Fibroblast of skin of left quadriceps (primary cell): ENCODE results near the gene ADISSP.
"Not testable (repeated sequence)": the region's sequence is repeated elsewhere in the genome, so short reads cannot be mapped to it uniquely, and the experiment has no call there.

Experiments used
- DNase-seq, 2 experiments: peaks; one replicate each; pipeline ENCODE4 v3.0.0-alpha.2; 2013; ENCODE audit warnings: low read depth in 2 of 2

Gene ADISSP

DNA sequence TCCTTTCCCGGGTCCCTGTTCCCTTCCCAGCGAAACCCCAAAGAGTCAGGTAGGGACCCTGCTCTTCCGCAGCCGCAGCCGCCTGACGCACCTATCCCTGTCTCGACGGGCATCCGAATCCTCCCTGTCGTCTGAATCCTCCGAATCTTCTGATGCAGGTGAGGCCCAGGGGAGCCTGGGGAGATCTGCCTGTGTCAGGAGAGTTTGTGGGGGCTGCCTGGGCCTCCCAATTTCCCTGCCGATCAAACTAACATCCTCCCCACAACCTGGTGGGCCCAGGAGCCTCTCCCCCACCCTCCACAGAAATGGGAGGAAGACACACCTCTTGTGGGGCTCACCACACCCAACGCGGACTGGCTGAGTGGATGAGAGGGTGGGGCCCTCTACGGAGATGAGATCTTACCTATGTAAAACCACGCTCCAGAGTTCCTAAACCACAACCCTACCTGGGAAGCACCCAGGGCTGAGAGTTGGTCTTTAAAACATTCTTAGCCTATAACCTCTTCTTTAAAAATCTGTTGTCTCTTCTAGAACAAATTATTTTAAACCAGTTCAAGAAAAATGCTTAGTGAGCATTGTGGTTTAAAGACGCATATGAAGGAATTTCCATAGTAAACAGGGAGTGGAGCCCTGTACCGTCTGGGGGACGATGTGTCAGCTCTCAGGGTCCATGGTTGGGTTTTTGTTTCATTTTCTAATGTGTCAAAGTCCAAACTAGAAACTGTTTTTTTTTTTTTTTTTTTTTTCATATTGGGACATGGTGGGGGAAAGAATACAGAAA lies 30.2 kb upstream of the ADISSP start:
- DNase-seq: no peak

DNA sequence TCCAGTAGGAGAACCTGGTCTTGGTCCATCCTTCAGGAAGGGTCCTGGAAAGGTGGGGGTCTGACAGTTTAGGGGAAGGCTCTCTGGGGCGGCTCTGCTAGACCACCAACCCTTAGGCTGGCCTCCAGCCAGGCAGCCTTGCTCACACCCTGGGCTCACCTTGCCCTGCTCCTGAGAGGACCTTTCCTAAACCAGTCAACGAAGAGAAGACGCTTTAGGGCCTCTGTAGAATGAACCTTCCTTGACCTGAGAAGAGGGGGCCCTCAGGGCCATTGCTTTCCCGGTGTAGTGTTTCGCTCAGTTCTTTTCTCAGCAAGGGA lies 29.6 kb upstream of the ADISSP start:
- DNase-seq: no peak

DNA sequence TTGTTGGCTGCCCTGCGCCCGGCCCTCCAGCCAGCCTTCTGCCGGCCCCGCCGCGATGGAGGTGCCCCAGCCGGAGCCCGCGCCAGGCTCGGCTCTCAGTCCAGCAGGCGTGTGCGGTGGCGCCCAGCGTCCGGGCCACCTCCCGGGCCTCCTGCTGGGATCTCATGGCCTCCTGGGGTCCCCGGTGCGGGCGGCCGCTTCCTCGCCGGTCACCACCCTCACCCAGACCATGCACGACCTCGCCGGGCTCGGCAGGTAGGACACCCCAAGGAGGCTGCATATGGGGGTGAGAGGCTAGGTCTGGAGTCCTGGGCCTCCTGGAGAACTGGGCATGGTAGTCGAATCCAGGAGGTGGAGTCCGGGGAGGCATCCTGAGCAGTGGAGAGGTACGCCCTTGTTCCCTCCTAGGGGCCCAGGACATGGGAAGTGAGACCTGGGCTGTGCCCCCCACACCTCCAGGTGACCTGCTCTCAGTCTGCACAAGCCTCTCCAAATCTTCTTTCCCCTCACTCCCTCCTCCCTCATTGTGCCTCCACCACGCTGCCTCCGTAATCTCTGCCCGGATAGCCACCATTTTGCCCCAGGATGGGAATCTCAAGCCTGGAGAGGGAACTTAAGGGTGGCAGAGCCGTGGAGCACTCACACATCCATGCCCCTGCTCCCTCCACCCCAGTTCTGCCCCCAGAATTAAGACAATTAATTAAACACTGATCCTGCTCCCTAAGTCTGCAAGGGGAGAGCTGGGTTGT lies 29.1 kb upstream of the ADISSP start:
- DNase-seq: no peak

DNA sequence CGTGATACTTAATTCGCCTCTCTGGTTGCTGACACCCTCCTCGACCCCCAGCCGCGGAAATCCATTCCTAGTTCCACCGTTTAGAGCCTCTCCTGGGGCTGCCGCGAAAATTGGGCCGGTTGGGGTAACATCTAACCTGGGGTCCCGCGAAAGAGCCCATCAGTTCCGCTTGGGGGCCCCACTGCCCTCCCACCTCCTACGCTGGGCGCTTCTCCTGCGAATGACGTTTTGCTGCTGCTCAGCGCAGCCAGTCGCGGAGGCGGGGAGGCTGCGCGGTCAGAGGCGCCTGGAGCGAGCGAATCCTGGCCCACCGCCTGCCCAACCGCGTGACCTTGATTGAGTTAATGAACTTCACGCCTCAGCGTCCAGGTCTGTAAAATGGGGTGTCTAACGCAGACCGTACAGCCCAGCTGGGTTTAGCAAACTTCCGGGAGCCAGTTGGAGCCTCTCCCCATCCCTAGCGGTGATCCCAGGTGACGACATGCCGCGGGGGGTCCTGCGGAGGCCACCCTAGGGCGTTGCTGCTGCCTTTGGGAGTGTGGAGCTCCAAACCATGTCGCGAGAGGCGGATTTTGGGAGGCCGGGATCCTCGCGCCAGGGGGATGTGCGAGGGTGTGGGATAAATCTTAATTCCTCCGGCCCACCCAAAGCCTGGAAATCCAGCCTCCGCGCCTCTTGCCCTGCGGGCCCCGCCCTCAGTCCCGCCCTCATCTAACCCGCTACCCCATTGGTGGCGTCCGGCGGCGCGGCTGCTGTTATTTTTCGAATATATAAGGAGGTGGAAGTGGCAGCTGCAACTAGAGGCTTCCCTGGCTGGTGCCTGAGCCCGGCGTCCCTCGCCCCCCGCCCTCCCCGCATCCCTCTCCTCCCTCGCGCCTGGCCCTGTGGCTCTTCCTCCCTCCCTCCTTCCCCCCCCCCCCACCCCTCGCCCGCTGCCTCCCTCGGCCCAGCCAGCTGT lies 28.2 kb upstream of the ADISSP start, which contains the start of gene CDC25B:
TSS of gene CDC25B (plus strand) at position 800 of the 958 bp plus-strand sequence. CDS start 222 bp downstream, outside the sequence.
- DNase-seq: peak; percentile 79

DNA sequence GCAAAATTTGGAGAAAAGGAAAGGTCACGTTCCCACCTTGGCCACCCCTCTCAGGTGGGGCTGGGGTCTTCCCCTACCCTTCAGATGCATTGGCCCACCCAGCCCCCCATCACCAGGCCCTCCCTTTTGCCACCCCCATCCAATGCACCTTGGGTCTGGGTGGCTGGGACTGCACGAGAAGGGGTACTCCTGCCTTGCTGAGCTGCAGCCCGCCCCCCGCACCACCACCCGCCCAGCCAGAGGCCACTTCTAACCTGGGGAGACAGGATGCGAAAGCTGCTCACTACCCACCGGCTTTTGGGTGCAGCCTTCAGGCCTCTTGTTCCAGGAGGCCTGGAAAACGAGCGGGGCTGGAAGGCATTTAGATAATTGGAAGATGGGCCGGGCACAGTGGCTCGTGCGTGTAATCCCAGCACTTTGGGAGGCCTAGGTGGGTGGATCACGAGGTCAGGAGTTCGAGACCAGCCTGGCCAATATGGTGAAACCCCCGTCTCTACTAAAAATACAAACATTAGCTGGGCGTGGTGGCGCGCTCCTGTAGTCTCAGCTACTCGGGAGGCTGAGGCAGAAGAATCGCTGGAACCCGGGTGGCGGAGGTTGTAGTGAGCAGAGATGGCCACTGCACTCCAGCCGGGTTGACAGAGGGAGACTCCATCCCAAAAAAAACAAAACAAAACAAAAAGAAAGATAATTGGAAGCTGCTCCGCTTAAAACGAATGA lies 27.3 kb upstream of the ADISSP start:
- DNase-seq: no peak

DNA sequence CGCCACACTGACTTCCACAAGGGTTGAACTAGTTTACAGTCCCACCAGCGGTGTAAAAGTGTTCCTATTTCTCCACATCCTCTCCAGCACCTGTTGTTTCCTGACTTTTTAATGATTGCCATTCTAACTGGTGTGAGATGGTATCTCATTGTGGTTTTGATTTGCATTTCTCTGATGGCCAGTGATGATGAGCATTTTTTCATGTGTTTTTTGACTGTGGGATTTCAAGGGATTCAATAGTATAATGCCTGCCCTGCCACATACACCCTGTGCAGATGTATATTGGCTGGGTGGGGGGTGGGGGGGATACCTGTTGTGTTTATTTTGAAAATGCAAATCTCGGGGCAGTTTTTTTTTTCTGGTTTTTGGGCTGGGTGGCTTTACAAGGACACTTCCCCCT lies 26.6 kb upstream of the ADISSP start:
- not testable (repeated sequence) for DNase-seq

DNA sequence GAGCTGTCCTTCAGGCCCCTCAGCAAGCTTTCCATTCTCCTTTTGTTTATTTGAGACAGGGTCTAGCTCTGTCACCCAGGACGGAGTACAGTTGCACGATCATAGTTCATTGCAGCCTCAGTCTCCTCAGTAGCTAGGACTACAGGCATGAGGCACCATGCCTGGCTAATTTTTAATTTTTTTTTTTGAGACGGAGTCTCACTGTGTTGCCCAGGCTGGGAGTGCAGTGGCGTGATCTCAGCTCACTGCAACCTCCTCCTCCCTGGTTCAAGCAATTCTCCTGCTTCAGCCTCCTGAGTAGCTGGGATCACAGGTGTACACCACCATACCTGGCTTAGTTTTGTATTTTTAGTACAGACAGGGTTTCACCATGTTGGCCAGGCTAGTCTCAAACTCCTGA lies 21.6 kb upstream of the ADISSP start:
- not testable (repeated sequence) for DNase-seq

DNA sequence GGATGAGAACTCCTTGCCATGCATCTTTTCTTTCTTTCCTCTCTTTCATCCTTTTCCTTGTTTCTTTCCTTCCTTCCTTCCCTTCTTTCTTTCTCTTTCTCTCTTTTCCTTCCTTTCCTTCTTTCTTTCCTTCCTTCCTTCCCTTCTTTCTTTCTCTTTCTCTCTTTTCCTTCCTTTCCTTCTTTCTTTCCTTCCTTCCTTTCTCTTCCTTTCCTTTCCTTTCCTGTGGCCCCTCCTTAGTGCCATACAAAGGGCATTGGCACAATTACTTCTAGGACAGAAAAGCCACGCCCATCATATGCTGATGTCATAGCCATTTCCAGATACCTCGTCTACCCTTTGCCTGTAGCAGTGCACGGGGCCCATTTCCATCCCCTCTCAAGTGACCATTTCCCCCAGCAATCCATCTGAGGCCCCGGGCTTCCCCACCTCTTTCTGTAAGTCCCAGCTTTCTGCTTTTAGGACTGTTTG lies 21.2 kb upstream of the ADISSP start:
- no peak for DNase-seq

DNA sequence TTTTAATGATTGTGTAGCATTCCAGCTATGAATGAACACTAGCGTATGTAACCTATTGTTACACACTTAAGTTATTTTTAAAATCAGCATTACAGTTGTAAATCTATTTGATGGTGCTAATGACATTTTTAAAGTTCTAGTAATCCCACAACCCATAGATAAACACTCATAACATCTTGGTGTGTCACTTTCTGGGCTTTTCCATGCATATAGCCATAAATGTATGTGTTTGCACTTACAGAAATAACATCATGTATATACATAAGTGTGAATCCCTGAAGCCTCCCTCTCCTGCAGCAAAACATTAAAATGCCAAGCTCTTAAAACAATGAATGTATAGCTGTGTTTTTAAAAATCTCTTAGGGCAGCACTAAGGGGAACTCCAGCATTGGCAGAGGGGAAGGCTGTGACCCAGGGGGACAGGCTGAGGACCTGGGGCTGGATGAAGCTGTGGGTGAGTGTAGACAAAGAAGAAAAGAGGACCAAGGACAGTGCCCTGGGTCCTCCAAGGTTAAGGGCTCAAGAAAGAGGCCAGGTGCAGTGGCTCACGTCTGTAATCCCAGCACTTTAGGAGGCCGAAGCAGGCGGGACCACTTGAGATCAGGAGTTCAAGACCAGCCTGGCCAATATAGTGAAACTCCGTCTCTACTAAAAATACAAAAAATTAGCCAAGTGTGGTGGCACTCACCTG lies 19.9 kb upstream of the ADISSP start:
- no peak for DNase-seq

DNA sequence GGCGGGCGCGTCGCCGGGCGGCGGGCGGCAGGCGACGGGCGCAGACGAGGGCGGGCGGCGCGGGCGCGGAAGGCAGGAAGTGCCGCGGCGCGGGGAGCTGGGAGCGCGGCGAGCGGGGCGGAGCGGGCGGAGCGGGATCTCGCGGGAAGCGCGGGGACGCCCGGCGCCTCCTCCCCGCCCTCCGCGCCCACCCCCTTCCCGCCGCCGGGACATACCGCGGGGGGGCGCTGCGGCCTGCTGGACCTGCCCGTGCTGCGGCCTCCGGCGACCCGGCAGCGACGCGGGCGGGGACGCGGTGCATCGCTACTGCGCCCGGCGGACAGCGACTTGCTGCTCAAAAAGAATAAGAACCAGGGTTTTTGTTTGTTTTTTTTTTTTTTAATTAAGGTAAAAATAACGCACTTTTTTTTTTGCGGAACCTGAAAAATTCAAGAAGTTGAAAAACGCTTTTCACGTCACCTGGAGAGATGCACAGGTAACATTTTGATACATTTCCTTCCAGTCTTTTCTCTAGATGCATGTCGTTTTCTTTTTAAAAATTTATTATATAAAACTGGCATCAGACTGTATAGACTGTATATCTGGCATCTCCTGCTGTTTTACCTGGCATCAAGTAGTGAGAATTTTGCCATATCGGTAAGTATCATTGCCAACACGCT lies 19.2 kb upstream of the ADISSP start, which contains the start of gene CENPB:
TSS of gene CENPB (minus strand) at position 76 of the 659 bp plus-strand sequence. CDS start 257 bp downstream, outside the sequence.
- peak; percentile 62 to 64 for DNase-seq

DNA sequence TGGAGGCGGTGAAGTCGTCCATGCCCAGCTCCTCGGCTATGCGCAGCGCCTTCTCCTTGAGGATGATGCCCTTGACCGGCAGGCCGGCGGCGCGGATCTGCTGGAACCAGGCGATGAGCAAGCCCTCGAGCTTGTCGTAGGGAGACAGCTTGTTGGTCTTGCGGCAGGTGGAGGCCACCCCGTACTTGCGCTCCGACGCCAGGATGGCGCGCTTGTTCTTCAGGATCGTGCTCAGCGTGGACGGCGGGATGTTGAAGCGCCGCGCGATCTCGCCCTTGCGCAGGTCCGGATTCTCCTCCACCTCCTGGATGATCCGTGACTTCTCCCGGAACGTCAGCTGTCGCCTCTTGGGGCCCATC lies 18.6 kb upstream of the ADISSP start:
- DNase-seq: no peak

DNA sequence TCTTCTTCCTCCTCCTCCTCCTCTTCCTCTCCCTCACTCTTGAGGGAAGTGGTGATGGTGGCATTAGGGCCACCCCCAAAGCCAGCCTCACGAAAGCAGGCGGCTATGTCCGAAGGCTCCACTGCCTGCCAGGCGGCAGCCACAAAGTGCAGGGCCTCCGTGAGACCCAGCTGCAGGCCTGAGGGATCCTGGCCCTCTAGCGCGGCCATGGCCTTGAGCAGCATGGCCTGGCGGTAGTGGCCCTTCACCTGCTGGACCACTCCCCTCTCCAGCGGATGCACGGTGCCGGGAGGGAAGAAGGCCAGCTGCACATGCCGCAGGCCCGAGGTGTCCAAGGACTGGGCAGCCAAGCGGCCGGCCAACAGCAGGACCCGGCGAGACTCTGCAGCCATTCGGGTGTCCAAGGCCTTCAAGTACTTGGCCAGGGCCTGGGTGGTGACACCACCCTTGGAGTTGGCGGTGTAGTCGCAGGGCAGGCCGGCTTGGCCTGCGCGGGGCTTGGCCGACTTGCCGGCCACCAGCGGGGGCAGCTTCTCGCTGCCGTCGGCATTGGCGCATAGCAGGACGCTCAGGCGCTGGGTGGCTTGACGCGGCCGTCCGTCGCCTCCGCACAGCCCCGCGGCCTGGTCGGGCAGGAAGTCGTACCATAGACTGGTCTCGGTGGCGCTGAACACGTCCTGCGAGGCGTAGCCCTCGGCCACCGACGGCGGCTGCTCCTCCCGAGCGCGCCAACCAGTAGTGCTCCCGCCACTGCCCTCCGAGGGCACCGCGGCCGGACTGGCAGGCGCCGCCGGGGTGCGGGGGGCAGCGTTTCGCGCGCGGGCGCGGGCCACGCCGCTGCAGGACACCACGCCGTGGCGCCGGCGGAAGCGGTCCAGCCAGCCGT lies 17.9 kb upstream of the ADISSP start:
- DNase-seq: no peak

DNA sequence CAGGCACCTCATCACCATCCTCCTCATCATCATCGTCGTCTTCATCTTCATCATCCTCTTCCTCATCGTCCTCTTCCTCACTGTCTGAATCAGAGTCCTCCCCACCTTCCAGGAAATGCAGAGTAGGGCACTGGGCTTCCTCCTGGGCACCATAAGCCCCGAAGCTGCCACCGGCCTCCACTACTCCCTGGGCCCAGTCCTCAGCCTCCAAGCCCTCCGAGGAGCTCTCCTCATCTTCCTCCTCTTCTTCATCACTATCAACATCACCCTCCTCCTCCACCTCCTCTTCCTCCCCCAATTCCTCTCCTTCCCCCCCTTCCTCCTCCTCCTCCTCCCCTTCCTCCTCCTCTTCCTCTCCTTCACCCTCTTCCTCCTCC lies 17.3 kb upstream of the ADISSP start:
- DNase-seq: no peak

DNA sequence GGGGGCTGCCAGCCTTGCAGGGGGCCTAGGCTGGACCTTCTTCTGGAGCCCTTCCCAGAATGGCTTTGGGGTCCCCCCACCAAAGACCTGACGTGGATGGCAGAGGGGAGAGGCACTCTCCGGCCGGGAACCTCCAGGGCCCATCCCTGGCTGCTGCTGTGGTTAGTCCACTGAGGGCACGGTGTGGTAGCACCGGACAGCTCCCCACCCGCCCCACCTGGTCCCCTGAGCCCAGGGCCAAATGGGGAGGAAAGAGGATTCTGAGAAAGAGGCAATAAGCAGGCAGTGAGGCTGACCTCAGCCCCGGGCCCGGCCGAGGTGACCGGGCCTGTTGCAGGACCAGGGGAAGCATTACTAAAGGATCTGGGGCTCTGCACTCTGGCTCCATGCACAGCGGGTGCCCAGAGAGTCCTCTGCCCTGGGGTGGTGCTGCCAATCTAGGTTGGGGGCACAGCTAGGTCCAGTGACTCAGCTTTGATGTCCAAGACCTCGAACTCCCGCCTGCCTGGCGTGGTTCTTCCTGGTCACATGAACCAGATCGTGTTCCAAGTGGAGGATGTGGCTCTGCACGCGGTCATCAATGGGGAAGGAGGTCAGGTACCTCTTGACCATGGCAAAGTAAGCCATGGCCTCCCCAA lies 16.8 kb upstream of the ADISSP start:
- no peak for DNase-seq

DNA sequence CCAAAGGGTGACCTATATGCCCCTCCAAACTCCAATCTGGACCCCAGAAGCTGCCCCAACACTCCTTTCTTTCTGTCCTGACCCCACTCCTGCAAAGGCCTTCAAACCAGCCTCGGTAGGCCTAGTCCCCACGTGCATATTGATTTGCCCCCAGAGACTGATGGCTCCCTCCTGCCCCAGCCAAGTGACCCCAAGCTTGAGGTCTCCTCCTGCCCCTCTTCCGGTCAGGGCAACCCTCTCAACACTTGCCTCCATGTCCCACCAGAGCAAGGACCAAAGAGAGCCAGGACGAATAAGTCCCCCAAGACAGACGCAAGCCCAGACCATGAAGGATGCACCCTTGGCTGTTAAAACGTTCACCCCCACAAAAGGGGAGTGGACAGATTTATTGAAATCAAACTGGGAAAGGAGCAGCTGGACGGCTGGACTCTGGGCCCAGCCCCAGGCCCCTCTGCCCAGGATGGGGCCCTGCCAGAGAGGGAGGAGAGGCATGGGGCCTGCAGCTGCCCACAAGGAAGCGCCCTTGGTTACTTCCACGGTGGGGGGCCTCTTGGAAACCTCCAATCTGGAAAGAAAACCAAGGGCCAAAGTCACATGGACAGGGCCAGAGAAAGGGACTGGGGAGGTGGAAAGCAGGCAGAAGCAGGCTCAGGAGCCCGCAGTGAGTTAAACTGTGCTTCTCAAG lies 16.1 kb upstream of the ADISSP start:
- DNase-seq: no peak

DNA sequence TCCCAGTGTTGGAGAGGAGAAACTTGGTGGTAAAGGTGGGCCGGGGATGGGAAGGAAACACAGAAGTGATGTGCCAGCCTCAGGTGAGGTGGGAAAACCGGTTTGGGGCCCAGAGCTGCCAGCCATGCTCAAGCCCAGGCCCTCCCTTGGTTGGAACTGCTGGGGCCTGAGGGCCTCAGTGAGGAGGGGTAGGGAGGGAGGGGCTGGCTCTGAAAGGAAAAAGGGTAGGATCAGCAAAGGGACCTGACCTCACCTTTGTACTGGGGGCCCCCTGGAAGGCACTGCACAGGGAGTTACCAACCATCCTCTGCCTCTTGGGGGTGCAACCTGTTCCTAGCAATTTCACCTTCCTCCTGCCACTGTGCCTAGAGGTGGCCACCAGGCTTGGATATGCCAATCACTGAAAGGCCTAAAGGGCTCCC lies 15.5 kb upstream of the ADISSP start:
- no peak for DNase-seq

DNA sequence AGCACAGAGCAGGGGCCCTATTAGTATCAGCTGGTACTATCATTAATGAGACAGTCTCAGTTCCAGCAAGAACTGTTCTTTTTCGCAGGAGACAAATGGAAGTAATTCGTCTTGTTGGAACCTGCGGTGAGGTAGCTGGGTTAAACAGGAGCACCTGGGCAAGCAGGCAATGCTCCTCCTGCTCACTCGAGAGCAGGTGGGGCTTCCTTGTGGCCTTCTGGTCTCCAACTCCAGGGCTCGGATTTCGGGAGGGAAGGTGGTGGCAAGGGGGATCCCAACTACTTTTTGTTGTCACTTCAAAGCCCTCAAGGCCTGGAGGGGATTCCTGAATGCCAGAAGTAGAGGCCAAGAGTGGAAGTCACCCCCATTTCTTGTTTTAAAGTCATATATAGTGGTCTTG lies 15.0 kb upstream of the ADISSP start:
- no peak for DNase-seq
